Mesothelial cell of epicardium (in vitro differentiated cells): ENCODE results near the gene TSEN15. TPM values are rescaled to one million over a fixed set of nuclear protein-coding genes. Genes with fewer than 3 reads are reported as not detected.

Source experiments
- DNase-seq, 2 experiments: peaks; one replicate each; pipeline ENCODE4 v3.0.0; 2021; ENCODE audit warnings: low spot score in 2 of 2; ENCODE audit not compliant: unreplicated experiment in 2 of 2
- H3K27ac Mint-ChIP-seq: 2 replicates; pipeline ENCODE4 v1.8.0; 2021; ENCODE audit warnings: mixed read lengths
- H3K27me3 Mint-ChIP-seq: 2 replicates; pipeline ENCODE4 v1.8.0; 2021; ENCODE audit warnings: low read depth, mixed read lengths
- H3K36me3 Mint-ChIP-seq: 2 replicates; pipeline ENCODE4 v1.8.0; 2021; ENCODE audit warnings: mixed read lengths
- H3K4me1 Mint-ChIP-seq: 2 replicates; pipeline ENCODE4 v1.8.0; 2021; ENCODE audit warnings: mixed read lengths
- H3K4me3 Mint-ChIP-seq: 2 replicates; pipeline ENCODE4 v1.8.0; 2021; ENCODE audit warnings: mild to moderate bottlenecking, moderate library complexity, mixed read lengths
- H3K9me3 Mint-ChIP-seq: 2 replicates; pipeline ENCODE4 v1.8.0; 2021; ENCODE audit warnings: mixed read lengths
- CTCF ChIP-seq: fragments of 200-600 bp; sonication (generic); IDR thresholded peaks from one replicate; pipeline ENCODE4 v1.5.0; 2021; ENCODE audit warnings: antibody characterized with exemption; ENCODE audit not compliant: unreplicated experiment
- total RNA-seq: library from RNA; stranded (reverse); gene quantifications from 3 replicates; pipeline ENCODE4 v1.2.1, GENCODE V29; 2021

The TSEN15 gene
- total RNA-seq, 1 donor from 2014 or later = 32.8 TPM

GRCh38 chr1:184031092-184031408 is 20.5 kb upstream of the TSEN15 start:
- Mint-ChIP-seq H3K27ac (no peak overlapping the region), H3K36me3 (no peaks in the 10 kb centered on the region)

GRCh38 chr1:184031409-184032107 is 20.0 kb upstream of the TSEN15 start:
- H3K27me3 Mint-ChIP-seq = peaks cover 31% of the 10 kb centered on the region

More at GRCh38 chr1:184031092-184031408, 20.5 kb upstream of the TSEN15 start:
- H3K27me3 Mint-ChIP-seq = peaks cover 26% of the 10 kb centered on the region
- peaks cover 31% of the 10 kb centered on the region for H3K4me1 Mint-ChIP-seq
- H3K4me3 Mint-ChIP-seq = no peak overlapping the region
- H3K9me3 Mint-ChIP-seq = no peaks in the 10 kb centered on the region
- no peak for TF ChIP-seq CTCF
- no peak for DNase-seq

DNA sequence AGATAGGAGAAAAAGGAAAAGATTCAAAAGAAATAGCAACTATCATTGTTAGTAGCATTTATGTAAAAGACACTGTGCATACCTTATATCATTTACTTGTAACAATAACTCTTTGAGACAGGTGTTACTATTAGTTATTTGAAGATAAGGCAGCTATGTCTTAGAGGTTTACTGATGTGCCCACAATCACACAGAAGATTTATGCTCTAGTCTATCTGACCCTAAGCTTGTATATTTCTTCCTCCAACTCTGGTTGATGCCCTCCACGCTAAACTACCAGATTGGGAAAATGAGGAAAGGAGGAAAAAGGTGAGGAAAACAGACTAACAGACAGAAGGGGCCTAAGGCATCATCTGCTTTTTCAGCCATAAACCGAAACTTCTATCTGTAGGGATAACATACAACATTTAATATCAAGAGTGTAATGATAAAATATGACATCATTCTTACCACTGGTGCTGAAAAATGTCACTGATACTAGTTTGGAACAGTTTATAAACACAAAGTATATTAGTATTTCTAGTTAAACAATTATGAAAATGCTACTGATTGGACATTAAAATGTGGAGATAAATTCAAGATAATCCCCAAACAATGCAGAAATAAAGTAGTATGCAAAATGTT is 19.1 kb upstream of the TSEN15 start:
- no peak for DNase-seq
- no peak overlapping the region for H3K4me3 Mint-ChIP-seq
- H3K4me1 Mint-ChIP-seq = peaks cover 28% of the 10 kb centered on the region
- no peaks in the 10 kb centered on the region for H3K36me3 Mint-ChIP-seq
- H3K27me3 Mint-ChIP-seq = peaks cover 31% of the 10 kb centered on the region
- H3K27ac Mint-ChIP-seq = no peak overlapping the region
- no peak for TF ChIP-seq CTCF
- no peaks in the 10 kb centered on the region for H3K9me3 Mint-ChIP-seq

More at GRCh38 chr1:184031409-184032107, 20.0 kb upstream of the TSEN15 start:
- no peaks in the 10 kb centered on the region for H3K9me3 Mint-ChIP-seq
- peaks cover 31% of the 10 kb centered on the region for H3K4me1 Mint-ChIP-seq
- no peak for DNase-seq
- no peak overlapping the region for H3K27ac Mint-ChIP-seq
- H3K36me3 Mint-ChIP-seq = no peaks in the 10 kb centered on the region
- TF ChIP-seq CTCF = no peak
- no peak overlapping the region for H3K4me3 Mint-ChIP-seq

DNA sequence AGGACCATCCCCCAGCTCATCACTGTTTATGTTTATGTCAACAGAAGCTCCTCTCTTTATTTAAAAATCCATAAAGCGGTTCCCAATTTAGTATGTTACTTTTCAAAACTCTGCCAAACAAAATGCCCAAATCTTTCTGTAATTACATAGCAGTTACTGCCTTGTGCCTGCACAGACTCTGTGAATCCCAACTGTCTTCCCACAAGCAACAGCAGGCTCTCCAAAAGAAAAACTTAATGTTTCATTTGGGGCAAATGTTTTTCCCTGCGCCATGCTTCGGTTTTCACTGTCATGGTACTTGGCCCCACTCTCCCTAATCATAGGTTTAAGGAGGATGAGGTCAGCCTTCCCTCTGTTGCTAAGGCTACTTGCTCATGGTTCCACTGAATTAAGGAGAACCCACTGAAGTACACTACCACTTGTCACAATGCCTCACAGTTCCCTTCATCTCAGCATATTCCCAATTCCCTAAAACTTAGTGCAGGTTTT is 18.6 kb upstream of the TSEN15 start:
- Mint-ChIP-seq H3K9me3 (no peaks in the 10 kb centered on the region), H3K4me1 (peaks cover 29% of the 10 kb centered on the region), H3K36me3 (no peaks in the 10 kb centered on the region), H3K4me3 (no peak overlapping the region), H3K27me3 (peaks cover 36% of the 10 kb centered on the region), H3K27ac (no peak overlapping the region)
- no peak for TF ChIP-seq CTCF
- DNase-seq = no peak

- Mint-ChIP-seq H3K4me3 (no peak overlapping the region), H3K27ac (no peak overlapping the region), H3K27me3 (peaks cover 40% of the 10 kb centered on the region), H3K9me3 (no peaks in the 10 kb centered on the region), H3K36me3 (no peaks in the 10 kb centered on the region), H3K4me1 (peaks cover 21% of the 10 kb centered on the region)
- no peak for TF ChIP-seq CTCF
- no peak for DNase-seq
Observed at GRCh38 chr1:184033711-184034167, 17.8 kb upstream of the TSEN15 start.
